IMR-90 (cell line): Measurements from ENCODE around the gene PRSS2. TPM values are rescaled to one million over a fixed set of nuclear protein-coding genes. Genes with fewer than 3 reads are reported as not detected.
A peak's percentile ranks its signal among the peaks of the same experiment; 100 is the strongest.

ENCODE experiments used
- ATAC-seq: fragments of 200-7000 bp; cut with Tn5 transposase; 2 replicates; pipeline ENCODE4 v1.9.1; 2020; ENCODE audit warnings: low read depth, mild to moderate bottlenecking, moderate library complexity
- BruUV-seq: library from RNA; stranded (reverse); fragments of 400-500 nt; replicated peaks from 2 replicates; lab custom pipeline; 2021; lab: Mats Ljungman, UMichigan
- CTCF ChIA-PET: fragments of 300-600 bp; formaldehyde crosslinking; extraction: SDS; loops from one replicate; lab custom pipeline; 2021; ENCODE audit warnings: antibody characterized with exemption; lab: Yijun Ruan, JAX
- POLR2A ChIA-PET: fragments of 300-600 bp; sonication (Branson Sonifier 250); formaldehyde crosslinking; loops from one replicate; lab custom pipeline; 2022; ENCODE audit warnings: antibody characterized with exemption; ENCODE audit not compliant: unreplicated experiment; lab: Charles Lee
- DNase-seq: peaks from one replicate; pipeline ENCODE4 v3.0.0; 2013
- H2AFZ ChIP-seq: replicated peaks from 2 replicates; pipeline ENCODE3; 2013; ENCODE audit warnings: low read length, mild to moderate bottlenecking; ENCODE audit not compliant: poor library complexity
- H2AK5ac ChIP-seq: 2 replicates; pipeline ENCODE4 v1.6.1; 2013; ENCODE audit warnings: low read depth, low read length, inconsistent platforms
- H2AK9ac ChIP-seq: replicated peaks from 2 replicates; pipeline ENCODE3; 2013; ENCODE audit warnings: mild to moderate bottlenecking, low read depth, low read length, moderate library complexity; ENCODE audit not compliant: poor library complexity
- H2BK120ac ChIP-seq: 2 replicates; pipeline ENCODE4 v1.6.1; 2013; ENCODE audit warnings: low read depth, low read length, inconsistent platforms
- H2BK15ac ChIP-seq: 3 replicates; pipeline ENCODE4 v1.6.1; 2013; ENCODE audit warnings: low read depth, low read length, inconsistent platforms
- H2BK20ac ChIP-seq: 2 replicates; pipeline ENCODE4 v1.6.1; 2013; ENCODE audit warnings: low read depth, mild to moderate bottlenecking, inconsistent platforms, low read length, moderate library complexity
- H2BK5ac ChIP-seq: 2 replicates; pipeline ENCODE4 v1.6.1; 2013; ENCODE audit warnings: mild to moderate bottlenecking, low read depth, low read length, inconsistent platforms; ENCODE audit not compliant: poor library complexity, severe bottlenecking
- H3K14ac ChIP-seq: replicated peaks from 2 replicates; pipeline ENCODE4 v1.6.1; 2013; ENCODE audit warnings: low read depth, low read length, inconsistent platforms
- H3K18ac ChIP-seq: 2 replicates; pipeline ENCODE4 v1.6.1; 2013; ENCODE audit warnings: low read depth, low read length, control low read depth
- H3K23ac ChIP-seq: 2 replicates; pipeline ENCODE4 v1.6.1; 2013; ENCODE audit warnings: low read depth, low read length, inconsistent platforms
- H3K27ac ChIP-seq: 2 replicates; pipeline ENCODE4 v1.5.1; 2013; ENCODE audit warnings: mild to moderate bottlenecking, control low read depth, low read length; ENCODE audit not compliant: insufficient read depth
- H3K27me3 ChIP-seq: 2 replicates; pipeline ENCODE4 v1.6.1; 2013; ENCODE audit warnings: low read length; ENCODE audit not compliant: control insufficient read depth, insufficient read depth
- H3K36me3 ChIP-seq: 2 replicates; pipeline ENCODE4 v1.6.1; 2013; ENCODE audit warnings: low read length, mixed read lengths; ENCODE audit not compliant: control insufficient read depth, insufficient read depth
- H3K4ac ChIP-seq: 2 replicates; pipeline ENCODE4 v1.6.1; 2013; ENCODE audit warnings: low read depth, low read length, inconsistent platforms
- H3K4me1 ChIP-seq: 2 replicates; pipeline ENCODE4 v1.6.1; 2013; ENCODE audit warnings: low read length, mixed read lengths; ENCODE audit not compliant: control insufficient read depth, insufficient read depth
- H3K4me2 ChIP-seq: 2 replicates; pipeline ENCODE4 v1.6.1; 2013; ENCODE audit warnings: low read depth, mild to moderate bottlenecking, control low read depth, low read length, moderate library complexity
- H3K4me3 ChIP-seq: 2 replicates; pipeline ENCODE4 v1.5.1; 2013; ENCODE audit warnings: low read depth, mild to moderate bottlenecking, control low read depth, low read length, moderate library complexity; ENCODE audit not compliant: insufficient read depth
- H3K56ac ChIP-seq: 2 replicates; pipeline ENCODE4 v1.6.1; 2013; ENCODE audit warnings: low read length, inconsistent platforms; ENCODE audit not compliant: insufficient read depth; ENCODE audit errors: extremely low read depth
- H3K79me1 ChIP-seq, 2 experiments: 2 replicates each; pipeline ENCODE4 v1.6.1; 2013; ENCODE audit warnings: low read length in 2 of 2, inconsistent platforms in 1 of 2, low read depth in 1 of 2
- H3K9ac ChIP-seq: 2 replicates; pipeline ENCODE4 v1.6.1; 2013; ENCODE audit warnings: low read depth, low read length, control low read depth
- H3K9me1 ChIP-seq: 2 replicates; pipeline ENCODE4 v1.6.1; 2013; ENCODE audit warnings: low read length, inconsistent platforms; ENCODE audit not compliant: insufficient read depth
- H3K9me3 ChIP-seq: 2 replicates; pipeline ENCODE4 v1.6.1; 2013; ENCODE audit warnings: low read length; ENCODE audit not compliant: control insufficient read depth, insufficient read depth
- H4K20me1 ChIP-seq: 2 replicates; pipeline ENCODE4 v1.6.1; 2013; ENCODE audit warnings: low read length, inconsistent platforms; ENCODE audit not compliant: insufficient read depth
- H4K5ac ChIP-seq: 2 replicates; pipeline ENCODE4 v1.6.1; 2013; ENCODE audit warnings: mild to moderate bottlenecking, low read depth, low read length, control low read depth
- H4K8ac ChIP-seq, 2 experiments: 2 replicates each; pipeline ENCODE4 v1.6.1; 2013; ENCODE audit warnings: low read depth in 2 of 2, low read length in 2 of 2, control low read depth in 1 of 2, inconsistent platforms in 1 of 2
- H4K91ac ChIP-seq: 2 replicates; pipeline ENCODE4 v1.6.1; 2013; ENCODE audit warnings: low read depth, low read length, inconsistent platforms; ENCODE audit not compliant: insufficient read depth
- CHD1 ChIP-seq: IDR thresholded peaks from 2 replicates; pipeline ENCODE4 v1.6.1; 2012; ENCODE audit warnings: low read depth, low read length, improper control_type of control experiment
- FOS ChIP-seq: fragments of 150-350 bp; IDR thresholded peaks from 2 replicates; pipeline ENCODE4 v1.6.1; 2016; ENCODE audit warnings: low read depth, low read length
- MAFK ChIP-seq: IDR thresholded peaks from 2 replicates; pipeline ENCODE4 v1.6.1; 2012; ENCODE audit warnings: low read depth, low read length, improper control_type of control experiment
- MXI1 ChIP-seq: IDR thresholded peaks from 2 replicates; pipeline ENCODE4 v1.6.1; 2012; ENCODE audit warnings: low read depth, mild to moderate bottlenecking, low read length, moderate library complexity, borderline replicate concordance
- NFE2L2 ChIP-seq: fragments of 150-350 bp; IDR thresholded peaks from 2 replicates; pipeline ENCODE4 v1.6.1; 2016; ENCODE audit warnings: low read depth, mild to moderate bottlenecking, low read length
- POLR2A ChIP-seq: IDR thresholded peaks from 2 replicates; pipeline ENCODE4 v1.6.1; 2012; ENCODE audit warnings: mild to moderate bottlenecking, low read depth, low read length
- RAD21 ChIP-seq: IDR thresholded peaks from 2 replicates; pipeline ENCODE4 v1.6.1; 2012; ENCODE audit warnings: low read length, improper control_type of control experiment
- dilution Hi-C: fragments of 300-500 bp; cut with HindIII; formaldehyde crosslinking; loops from one replicate; pipeline ENCODE4 v1.14.3; 2018; ENCODE audit warnings: low sequenced_read_pairs; ENCODE audit not compliant: unreplicated experiment
- in situ Hi-C: fragments of 300-500 bp; cut with MboI; formaldehyde crosslinking; loops from 3 replicates; pipeline ENCODE4 v1.14.3; 2019; ENCODE audit warnings: low sequenced_read_pairs, inconsistent platforms, mixed read lengths
- intact Hi-C: fragments of 100-400 bp; cut with micrococcal nuclease; formaldehyde crosslinking; loops from 2 replicates; pipeline ENCODE4 v1.10.0; 2022
- polyA plus RNA-seq, 3 experiments: library from polyadenylated mRNA; depleted of rRNA; stranded (reverse); fragments of >200 nt; gene quantifications; 2 replicates each; pipeline ENCODE4 v1.2.3, GENCODE V29; 2012; ENCODE audit warnings: low replicate concordance in 1 of 3
- total RNA-seq: library from RNA; depleted of rRNA; stranded (reverse); fragments of >200 nt; gene quantifications from 2 replicates; pipeline ENCODE4 v1.2.3, GENCODE V29; 2012
- TF ChIP-seq, protein P1 (sequence below): conservative IDR thresholded peaks from 2 replicates; pipeline ENCODE4 v1.5.1; 2012; ENCODE audit warnings: mild to moderate bottlenecking, low read depth, low read length, improper control_type of control experiment
- TF ChIP-seq, protein P2 (sequence below): fragments of 150-350 bp; IDR thresholded peaks from 2 replicates; pipeline ENCODE4 v1.6.1; 2017; ENCODE audit warnings: mild to moderate bottlenecking, antibody characterized with exemption, low read length, low read depth

PRSS2 gene
- total and polyA plus RNA-seq, 2 of the 4 experiments (the other 2 are of a cell fraction): not detected

DNA sequence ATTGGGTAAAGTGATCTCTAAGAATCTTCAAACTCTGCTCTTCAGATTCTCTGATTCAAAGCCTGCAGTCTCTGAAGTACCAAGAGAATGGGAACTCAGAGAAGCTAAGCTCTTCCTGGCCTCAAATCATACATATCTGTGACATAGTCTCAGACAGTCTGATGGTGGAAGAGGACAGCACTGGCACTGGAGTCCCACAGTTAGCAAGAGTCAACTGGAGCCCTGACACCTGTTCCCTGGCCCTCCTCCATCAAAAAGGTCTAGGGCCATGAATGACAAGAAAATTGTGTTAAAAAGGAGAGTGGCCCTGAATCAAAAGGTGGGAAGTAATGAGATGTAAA is 37.7 kb downstream of the PRSS2 start:
- in situ Hi-C loops (no loop called here), intact Hi-C loops (no loop called here), dilution Hi-C loops (no loop called here)
- Histone ChIP-seq H2AK9ac (no peak overlapping the region), H3K27ac (no peak overlapping the region), H3K9me1 (no peaks in the 10 kb centered on the region), H4K20me1 (no peaks in the 10 kb centered on the region), H3K36me3 (no peaks in the 10 kb centered on the region), H3K4me1 (no peaks in the 10 kb centered on the region), H2AK5ac (no peak overlapping the region), H3K27me3 (peaks cover 3% of the 10 kb centered on the region; the same call in 1 of the 2 replicates), H2AFZ (no peak overlapping the region), H3K18ac (no peak overlapping the region), H3K79me1 (no peaks in the 10 kb centered on the region), H4K8ac (peak overlapping the region in 1 of 2 experiments; percentile 40; a peak in 1 of 4 replicates), H3K4me2 (no peak overlapping the region), H4K5ac (no peak overlapping the region), H3K9ac (no peak overlapping the region), H3K56ac (no peak overlapping the region), H4K91ac (no peak overlapping the region), H3K23ac (no peak overlapping the region), H3K9me3 (no peaks in the 10 kb centered on the region), H2BK20ac (no peak overlapping the region), H3K14ac (no peak overlapping the region), H3K4me3 (no peak overlapping the region), H2BK5ac (no peak overlapping the region), H2BK15ac (no peak overlapping the region), H3K4ac (no peak overlapping the region), H2BK120ac (no peak overlapping the region)
- ChIA-PET POLR2A (no interaction called here), CTCF (interaction anchor here (1.5 to 1.7 kb wide), 2 partner anchors 25 to 274 kb away, joined by 4 to 8 read pairs; no protein-coding TSS in a partner anchor)
- ATAC-seq (no peak), DNase-seq (no peak)
- TF ChIP-seq FOS (no peak), CHD1 (no peak), MAFK (no peak), POLR2A (no peak), NFE2L2 (no peak), RAD21 (no peak), MXI1 (no peak)
- TF ChIP-seq, protein P1, sequence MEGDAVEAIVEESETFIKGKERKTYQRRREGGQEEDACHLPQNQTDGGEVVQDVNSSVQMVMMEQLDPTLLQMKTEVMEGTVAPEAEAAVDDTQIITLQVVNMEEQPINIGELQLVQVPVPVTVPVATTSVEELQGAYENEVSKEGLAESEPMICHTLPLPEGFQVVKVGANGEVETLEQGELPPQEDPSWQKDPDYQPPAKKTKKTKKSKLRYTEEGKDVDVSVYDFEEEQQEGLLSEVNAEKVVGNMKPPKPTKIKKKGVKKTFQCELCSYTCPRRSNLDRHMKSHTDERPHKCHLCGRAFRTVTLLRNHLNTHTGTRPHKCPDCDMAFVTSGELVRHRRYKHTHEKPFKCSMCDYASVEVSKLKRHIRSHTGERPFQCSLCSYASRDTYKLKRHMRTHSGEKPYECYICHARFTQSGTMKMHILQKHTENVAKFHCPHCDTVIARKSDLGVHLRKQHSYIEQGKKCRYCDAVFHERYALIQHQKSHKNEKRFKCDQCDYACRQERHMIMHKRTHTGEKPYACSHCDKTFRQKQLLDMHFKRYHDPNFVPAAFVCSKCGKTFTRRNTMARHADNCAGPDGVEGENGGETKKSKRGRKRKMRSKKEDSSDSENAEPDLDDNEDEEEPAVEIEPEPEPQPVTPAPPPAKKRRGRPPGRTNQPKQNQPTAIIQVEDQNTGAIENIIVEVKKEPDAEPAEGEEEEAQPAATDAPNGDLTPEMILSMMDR: no peak
- TF ChIP-seq, protein P2, sequence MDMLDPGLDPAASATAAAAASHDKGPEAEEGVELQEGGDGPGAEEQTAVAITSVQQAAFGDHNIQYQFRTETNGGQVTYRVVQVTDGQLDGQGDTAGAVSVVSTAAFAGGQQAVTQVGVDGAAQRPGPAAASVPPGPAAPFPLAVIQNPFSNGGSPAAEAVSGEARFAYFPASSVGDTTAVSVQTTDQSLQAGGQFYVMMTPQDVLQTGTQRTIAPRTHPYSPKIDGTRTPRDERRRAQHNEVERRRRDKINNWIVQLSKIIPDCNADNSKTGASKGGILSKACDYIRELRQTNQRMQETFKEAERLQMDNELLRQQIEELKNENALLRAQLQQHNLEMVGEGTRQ: no peak
- BruUV-seq: no TSS peak
